BE2C (cell line): ENCODE measurements around the gene RFFL.

ENCODE experiments used
- DNase-seq: peaks from one replicate; pipeline ENCODE4 v3.0.0-alpha.2; 2020
- H3K27me3 ChIP-seq: fragments of 250-450 bp; sonication (Bioruptor Pico); 2 replicates; pipeline ENCODE4 v1.5.1; 2020; ENCODE audit warnings: mild to moderate bottlenecking
- H3K36me3 ChIP-seq: fragments of 250-450 bp; sonication (Bioruptor Pico); 2 replicates; pipeline ENCODE4 v1.5.1; 2020; ENCODE audit warnings: mild to moderate bottlenecking
- H3K4me1 ChIP-seq: fragments of 250-450 bp; sonication (Bioruptor Pico); 2 replicates; pipeline ENCODE4 v1.5.1; 2020
- H3K4me3 ChIP-seq: 2 replicates; pipeline ENCODE4 v1.5.1; 2011; ENCODE audit warnings: low read depth, low read length
- H3K9me3 ChIP-seq: fragments of 250-450 bp; sonication (Bioruptor Pico); 2 replicates; pipeline ENCODE4 v1.5.1; 2020
- TF ChIP-seq, protein P1 (sequence below): IDR thresholded peaks from 2 replicates; pipeline ENCODE4 v1.5.1; 2012; ENCODE audit warnings: mild to moderate bottlenecking, low read depth, low read length

Gene RFFL

DNA sequence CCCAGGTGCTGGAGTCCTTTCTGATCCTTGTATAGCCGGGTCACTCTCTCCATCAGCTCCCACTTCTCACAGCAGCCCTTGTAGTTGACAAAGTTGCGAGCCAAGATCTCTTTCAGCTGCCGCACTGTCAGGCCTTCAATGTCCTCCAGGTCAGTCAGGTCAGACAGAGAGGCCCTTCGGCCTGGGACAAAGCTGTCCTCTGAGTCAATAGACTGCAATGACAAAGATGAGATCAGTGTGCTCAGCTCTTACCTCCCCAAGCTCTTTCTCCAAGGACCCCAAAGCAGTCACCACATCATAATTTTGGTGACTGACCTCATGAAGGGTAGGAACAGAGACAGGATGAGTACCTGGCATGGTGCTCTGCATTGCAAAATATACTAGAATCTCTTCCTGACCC, 47.1 kb downstream of the RFFL start:
- TF ChIP-seq, protein P1, sequence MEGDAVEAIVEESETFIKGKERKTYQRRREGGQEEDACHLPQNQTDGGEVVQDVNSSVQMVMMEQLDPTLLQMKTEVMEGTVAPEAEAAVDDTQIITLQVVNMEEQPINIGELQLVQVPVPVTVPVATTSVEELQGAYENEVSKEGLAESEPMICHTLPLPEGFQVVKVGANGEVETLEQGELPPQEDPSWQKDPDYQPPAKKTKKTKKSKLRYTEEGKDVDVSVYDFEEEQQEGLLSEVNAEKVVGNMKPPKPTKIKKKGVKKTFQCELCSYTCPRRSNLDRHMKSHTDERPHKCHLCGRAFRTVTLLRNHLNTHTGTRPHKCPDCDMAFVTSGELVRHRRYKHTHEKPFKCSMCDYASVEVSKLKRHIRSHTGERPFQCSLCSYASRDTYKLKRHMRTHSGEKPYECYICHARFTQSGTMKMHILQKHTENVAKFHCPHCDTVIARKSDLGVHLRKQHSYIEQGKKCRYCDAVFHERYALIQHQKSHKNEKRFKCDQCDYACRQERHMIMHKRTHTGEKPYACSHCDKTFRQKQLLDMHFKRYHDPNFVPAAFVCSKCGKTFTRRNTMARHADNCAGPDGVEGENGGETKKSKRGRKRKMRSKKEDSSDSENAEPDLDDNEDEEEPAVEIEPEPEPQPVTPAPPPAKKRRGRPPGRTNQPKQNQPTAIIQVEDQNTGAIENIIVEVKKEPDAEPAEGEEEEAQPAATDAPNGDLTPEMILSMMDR: no peak
- no peaks in the 10 kb centered on the region for H3K36me3 ChIP-seq
- H3K4me1 ChIP-seq: peaks cover 3% of the 10 kb centered on the region; the same call in 1 of the 2 replicates
- H3K4me3 ChIP-seq: no peak overlapping the region
- DNase-seq: no peak
- no peaks in the 10 kb centered on the region for H3K27me3 ChIP-seq
- H3K9me3 ChIP-seq: no peaks in the 10 kb centered on the region

DNA sequence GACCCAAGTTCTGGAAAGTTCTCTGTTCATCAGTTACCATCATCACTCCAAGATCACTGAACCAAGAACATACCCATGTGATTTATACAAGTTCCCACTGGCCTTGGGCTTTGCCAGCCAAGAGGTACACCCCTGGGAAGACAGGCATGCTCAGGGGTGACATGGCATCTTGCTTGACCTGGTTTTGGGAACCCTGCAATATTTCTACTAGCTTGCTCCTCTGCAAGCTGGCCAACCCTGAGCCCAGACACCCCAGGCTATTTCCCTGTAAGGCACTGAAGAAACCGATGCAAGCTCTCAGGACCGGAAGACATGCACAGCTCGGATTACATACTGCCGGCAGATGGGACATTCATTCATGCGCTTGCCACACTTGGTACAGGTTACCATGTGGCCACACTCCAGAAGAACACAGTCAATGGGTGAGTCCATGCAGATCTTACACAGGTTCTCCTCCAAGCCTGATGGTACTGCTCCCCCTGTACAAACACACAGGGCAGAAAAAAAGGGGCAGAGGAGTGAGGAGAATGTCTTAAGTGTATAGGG, 51.8 kb downstream of the RFFL start:
- Histone ChIP-seq H3K9me3 (no peaks in the 10 kb centered on the region), H3K36me3 (peaks cover 14% of the 10 kb centered on the region), H3K4me3 (no peak overlapping the region), H3K27me3 (no peaks in the 10 kb centered on the region), H3K4me1 (peaks cover 3% of the 10 kb centered on the region; the same call in 1 of the 2 replicates)
- DNase-seq: no peak
- TF ChIP-seq, protein P1: no peak

DNA sequence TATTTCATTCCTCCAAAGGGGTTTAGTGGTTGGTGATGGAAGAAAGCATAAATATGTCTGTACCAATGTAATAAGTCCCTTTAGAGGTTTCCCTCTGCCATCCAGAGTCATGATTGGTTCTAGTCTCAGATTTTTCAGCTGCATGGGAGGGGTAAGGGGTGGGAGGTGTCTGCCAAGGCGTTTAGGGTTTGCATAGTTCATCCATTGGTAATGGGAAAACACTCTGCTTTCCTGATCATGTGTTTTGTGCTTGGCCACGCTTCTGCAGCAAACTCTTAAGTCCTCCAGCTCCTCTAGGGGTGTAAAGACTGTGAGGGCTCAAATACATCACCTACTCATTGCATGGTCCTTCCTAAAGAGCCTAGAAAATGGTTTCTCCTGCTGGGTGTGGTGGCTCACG, 53.4 kb downstream of the RFFL start:
- H3K4me1 ChIP-seq: peaks cover 3% of the 10 kb centered on the region; the same call in 1 of the 2 replicates
- TF ChIP-seq, protein P1: no peak
- H3K4me3 ChIP-seq: no peak overlapping the region
- no peak for DNase-seq
- no peaks in the 10 kb centered on the region for H3K27me3 ChIP-seq
- H3K9me3 ChIP-seq: no peaks in the 10 kb centered on the region
- peaks cover 19% of the 10 kb centered on the region for H3K36me3 ChIP-seq

DNA sequence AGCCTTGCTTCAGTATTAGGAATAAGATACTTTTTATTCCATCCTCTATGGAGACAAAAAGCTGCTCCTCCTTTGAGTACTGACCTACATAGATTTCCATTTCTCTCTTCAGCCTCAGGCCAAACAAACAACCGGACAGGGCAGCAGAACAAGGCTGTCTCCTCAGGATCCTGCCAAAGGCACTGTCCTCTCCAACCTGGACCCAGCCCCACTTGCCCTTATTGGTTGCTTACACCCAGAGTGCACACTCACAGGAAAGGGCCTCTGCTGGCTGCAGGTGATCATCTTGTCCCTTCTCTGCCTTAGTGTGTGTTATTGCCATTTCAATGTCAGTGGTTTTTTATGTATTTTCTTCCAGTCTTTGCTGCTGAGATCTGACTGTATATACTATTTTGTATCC, 56.5 kb downstream of the RFFL start:
- DNase-seq: no peak
- Histone ChIP-seq H3K4me1 (peaks cover 2% of the 10 kb centered on the region; the same call in 1 of the 2 replicates), H3K9me3 (no peaks in the 10 kb centered on the region), H3K27me3 (no peaks in the 10 kb centered on the region), H3K4me3 (no peak overlapping the region), H3K36me3 (peaks cover 40% of the 10 kb centered on the region)
- TF ChIP-seq, protein P1: no peak

DNA sequence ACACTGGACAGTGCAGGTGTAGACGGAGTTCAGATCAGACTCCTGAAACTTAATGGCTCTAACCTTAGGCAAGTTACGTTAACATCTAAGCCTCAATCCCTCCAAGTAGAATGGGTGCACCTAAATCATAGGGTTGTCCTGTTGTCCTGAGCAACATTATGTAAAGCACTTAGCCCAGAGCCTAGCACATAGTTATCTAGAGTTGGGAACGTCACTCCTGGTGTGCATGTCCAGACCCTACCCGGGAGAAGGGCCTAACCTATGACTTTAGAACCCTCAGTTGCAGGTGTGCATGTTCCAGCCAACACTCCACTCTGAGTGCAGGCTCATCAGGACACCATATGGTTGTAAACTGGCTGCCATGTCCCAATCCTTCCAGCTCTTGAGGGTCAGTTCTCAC, 57.2 kb downstream of the RFFL start:
- Histone ChIP-seq H3K9me3 (no peaks in the 10 kb centered on the region), H3K36me3 (peaks cover 46% of the 10 kb centered on the region), H3K4me1 (no peaks in the 10 kb centered on the region), H3K4me3 (no peak overlapping the region), H3K27me3 (no peaks in the 10 kb centered on the region)
- DNase-seq: no peak
- TF ChIP-seq, protein P1: no peak

DNA sequence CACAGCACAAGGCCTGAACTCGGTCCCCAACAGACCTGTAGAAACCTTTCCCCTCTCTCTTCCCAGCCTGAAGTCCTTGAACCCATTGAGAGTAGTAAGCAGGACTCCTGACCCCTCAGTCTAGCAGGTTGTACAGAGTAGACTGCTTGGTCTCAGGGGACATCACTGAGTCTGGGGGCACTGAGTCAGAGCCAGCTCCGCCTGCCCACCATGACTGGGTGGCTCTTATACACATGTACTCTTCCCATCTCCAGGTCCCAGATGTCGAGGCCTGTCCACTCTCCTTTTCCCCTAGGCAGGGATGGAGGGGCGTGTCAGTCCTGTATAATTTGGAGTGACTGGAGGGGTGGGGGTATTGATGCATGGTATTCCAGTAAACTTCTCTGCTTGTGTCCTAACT, 59.7 kb downstream of the RFFL start:
- TF ChIP-seq, protein P1: no peak
- Histone ChIP-seq H3K36me3 (peaks cover 66% of the 10 kb centered on the region), H3K4me3 (no peak overlapping the region), H3K27me3 (no peaks in the 10 kb centered on the region), H3K9me3 (no peaks in the 10 kb centered on the region), H3K4me1 (no peaks in the 10 kb centered on the region)
- no peak for DNase-seq
